OCI-LY1 (cell line): Measurements from ENCODE around the gene CBS.
"Not testable (repeated sequence)": the region's sequence is repeated elsewhere in the genome, so short reads cannot be mapped to it uniquely, and the experiment has no call there.

Source experiments
- EZH2 ChIP-seq: fragments of 200-600 bp; sonication (generic), shearing (Covaris generic); IDR thresholded peaks from 2 replicates; pipeline ENCODE4 v1.8.0; 2017; ENCODE audit warnings: borderline replicate concordance, mixed run types, mild to moderate bottlenecking, antibody characterized with exemption, low read length, moderate library complexity, mixed read lengths
- TF ChIP-seq, protein P1 (sequence below): fragments of 200-600 bp; sonication (generic), shearing (Covaris generic); IDR thresholded peaks from 2 replicates; pipeline ENCODE4 v1.5.1; 2017; ENCODE audit warnings: mild to moderate bottlenecking, antibody characterized with exemption, low read length, moderate library complexity, mixed read lengths

DNA sequence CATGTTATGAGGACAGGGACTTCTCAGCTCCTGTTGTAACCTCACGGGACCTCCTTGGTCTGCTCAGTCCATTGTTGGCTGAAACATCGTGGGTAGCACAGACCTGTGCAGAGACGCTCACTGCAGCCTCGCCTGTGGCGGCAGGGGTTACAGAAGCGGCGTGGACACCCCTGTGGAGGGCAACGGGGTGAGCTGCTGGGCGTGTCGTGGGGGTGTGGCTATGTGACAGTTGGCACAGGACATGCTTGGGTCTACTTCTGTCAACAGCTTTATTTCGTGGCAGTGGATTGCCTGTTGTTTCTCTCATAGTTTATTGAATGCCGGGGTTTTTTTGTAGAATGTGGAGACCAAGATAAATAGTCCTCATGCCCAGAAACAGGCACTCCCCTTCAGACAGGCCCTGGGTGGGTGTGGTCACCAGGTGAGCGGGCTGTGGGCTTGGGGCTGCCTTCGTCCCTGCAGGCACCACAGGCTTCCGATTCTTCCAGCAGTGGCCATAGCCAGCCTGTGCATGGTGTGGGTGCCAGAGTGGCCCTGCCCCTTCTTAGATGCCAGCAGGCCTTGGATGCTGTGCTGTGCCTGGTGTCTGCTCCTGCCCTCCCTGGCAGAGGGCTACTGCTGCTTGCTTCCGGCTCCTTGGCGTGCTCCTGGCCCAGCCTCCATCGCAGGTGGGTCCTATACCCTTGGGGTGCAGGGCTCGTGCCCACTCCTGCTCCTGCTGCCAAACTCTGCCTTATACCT lies 37.5 kb downstream of the CBS start:
- TF ChIP-seq, protein P1, sequence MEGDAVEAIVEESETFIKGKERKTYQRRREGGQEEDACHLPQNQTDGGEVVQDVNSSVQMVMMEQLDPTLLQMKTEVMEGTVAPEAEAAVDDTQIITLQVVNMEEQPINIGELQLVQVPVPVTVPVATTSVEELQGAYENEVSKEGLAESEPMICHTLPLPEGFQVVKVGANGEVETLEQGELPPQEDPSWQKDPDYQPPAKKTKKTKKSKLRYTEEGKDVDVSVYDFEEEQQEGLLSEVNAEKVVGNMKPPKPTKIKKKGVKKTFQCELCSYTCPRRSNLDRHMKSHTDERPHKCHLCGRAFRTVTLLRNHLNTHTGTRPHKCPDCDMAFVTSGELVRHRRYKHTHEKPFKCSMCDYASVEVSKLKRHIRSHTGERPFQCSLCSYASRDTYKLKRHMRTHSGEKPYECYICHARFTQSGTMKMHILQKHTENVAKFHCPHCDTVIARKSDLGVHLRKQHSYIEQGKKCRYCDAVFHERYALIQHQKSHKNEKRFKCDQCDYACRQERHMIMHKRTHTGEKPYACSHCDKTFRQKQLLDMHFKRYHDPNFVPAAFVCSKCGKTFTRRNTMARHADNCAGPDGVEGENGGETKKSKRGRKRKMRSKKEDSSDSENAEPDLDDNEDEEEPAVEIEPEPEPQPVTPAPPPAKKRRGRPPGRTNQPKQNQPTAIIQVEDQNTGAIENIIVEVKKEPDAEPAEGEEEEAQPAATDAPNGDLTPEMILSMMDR = not testable (repeated sequence)
- TF ChIP-seq EZH2 = not testable (repeated sequence)
